C1 segment of cervical spinal cord (tissue), 14 donors: ENCODE measurements around the gene MYH9.

Experiments used
- DNase-seq, 14 donors: peaks; one replicate each; lab custom pipeline; 2025; lab: John Stamatoyannopoulos, UW

MYH9 gene

DNA sequence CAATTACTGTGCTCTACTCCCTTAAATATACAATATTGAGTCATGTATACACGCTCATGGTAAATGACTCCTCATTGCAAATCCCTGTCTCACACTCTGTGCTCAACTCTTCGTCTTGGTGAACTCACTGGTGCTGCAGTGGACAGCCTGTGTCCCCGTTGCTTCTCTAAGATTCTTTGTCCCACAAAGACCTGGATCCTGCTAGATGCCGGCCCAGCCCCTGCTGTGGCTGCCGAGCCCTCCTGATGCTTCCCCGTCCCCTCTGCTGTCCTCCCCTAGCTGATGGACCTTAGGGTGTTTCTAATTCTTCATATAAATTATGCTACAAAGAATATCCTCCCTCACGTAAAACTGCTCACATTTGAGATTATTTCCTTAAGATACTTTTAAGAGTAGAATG, 154.0 kb downstream of the MYH9 start:
- DNase-seq, result no peak

DNA sequence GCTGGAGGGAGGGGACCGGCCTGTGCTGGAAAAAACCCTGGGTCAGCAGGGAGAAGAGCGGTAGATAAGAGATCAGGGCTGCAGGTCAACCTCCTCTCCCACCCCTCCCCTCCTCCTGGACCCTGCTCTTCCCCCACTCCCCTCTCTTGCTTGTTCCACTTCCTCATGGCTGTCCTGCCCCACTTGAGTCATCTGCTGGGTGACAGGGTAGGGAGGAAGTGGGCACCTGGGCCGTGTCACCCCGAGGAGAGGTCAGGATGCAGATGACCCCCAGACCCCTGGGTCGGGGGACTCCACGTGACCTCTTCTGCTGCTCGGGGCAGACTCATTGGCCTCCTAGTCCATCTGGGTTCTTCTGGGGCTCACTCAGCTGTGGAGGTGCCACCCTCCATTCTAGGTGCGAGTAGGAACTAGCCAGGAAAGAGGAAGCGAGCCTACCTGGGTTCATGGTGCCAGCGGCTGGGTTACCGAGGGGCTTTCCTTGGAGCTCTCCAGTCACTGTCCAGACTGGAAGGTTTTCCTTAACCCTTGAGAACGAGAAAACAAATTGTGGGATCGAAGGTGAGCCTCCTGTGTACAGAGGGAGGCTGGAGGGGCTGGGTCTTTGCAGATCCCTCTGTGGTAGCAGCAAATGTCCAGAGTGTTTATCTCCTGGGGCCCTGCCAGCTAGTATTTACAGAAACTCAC, 154.9 kb downstream of the MYH9 start:
- no peak for DNase-seq
